Measurements from ENCODE around the gene ANXA2. TPM values are rescaled to one million over a fixed set of nuclear protein-coding genes. Genes with fewer than 3 reads are reported as not detected.

Gene ANXA2
- total and polyA plus RNA-seq, 2 donors (not counting 1 experiment from before 2014, with no cell fraction given): 116 to 133 TPM

DNA sequence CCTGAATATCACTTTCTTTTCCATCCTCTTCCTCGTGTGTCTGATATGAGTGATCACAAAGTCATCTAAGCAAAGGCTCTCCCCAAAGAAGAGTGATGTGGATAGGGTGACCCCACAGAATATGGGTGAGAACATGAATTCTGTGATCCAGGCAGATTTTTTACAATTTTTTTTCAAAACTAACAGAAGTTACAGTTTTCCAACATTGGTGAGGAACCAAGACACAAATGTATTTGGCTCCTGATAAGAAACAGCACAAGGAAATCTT is 27.0 kb downstream of the ANXA2 start:
- no peak for TF ChIP-seq EZH2 (IDR thresholded peaks at IDR 0.05; ENCODE audit: borderline replicate concordance, insufficient read depth, low read depth, low read length, poor library complexity, severe bottlenecking)
- TF ChIP-seq, protein P1, sequence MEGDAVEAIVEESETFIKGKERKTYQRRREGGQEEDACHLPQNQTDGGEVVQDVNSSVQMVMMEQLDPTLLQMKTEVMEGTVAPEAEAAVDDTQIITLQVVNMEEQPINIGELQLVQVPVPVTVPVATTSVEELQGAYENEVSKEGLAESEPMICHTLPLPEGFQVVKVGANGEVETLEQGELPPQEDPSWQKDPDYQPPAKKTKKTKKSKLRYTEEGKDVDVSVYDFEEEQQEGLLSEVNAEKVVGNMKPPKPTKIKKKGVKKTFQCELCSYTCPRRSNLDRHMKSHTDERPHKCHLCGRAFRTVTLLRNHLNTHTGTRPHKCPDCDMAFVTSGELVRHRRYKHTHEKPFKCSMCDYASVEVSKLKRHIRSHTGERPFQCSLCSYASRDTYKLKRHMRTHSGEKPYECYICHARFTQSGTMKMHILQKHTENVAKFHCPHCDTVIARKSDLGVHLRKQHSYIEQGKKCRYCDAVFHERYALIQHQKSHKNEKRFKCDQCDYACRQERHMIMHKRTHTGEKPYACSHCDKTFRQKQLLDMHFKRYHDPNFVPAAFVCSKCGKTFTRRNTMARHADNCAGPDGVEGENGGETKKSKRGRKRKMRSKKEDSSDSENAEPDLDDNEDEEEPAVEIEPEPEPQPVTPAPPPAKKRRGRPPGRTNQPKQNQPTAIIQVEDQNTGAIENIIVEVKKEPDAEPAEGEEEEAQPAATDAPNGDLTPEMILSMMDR (IDR thresholded peaks at IDR 0.05): no peak
- H3K4me3 Mint-ChIP-seq: no peak overlapping the region
- Histone ChIP-seq H3K27me3 (replicated peaks in 1 of 4; ENCODE audit: control extremely low read depth in 1 of 4, control insufficient read depth in 3 of 4, insufficient read depth in 4 of 4, low read length in 3 of 4) (no peaks in the 10 kb centered on the region), H3K27ac (ENCODE audit: low read length in 2 of 2) (no peak overlapping the region), H3K4me3 (ENCODE audit: control extremely low read depth in 1 of 5, extremely low read depth in 1 of 5, insufficient read depth in 1 of 5, low read depth in 2 of 5, low read length in 4 of 5) (no peak overlapping the region), H4K20me1 (ENCODE audit: control insufficient read depth, insufficient read depth, low read length, poor library complexity, severe bottlenecking) (peaks cover 5% of the 10 kb centered on the region), H2AFZ (ENCODE audit: insufficient read depth, low read depth, low read length, poor library complexity, severe bottlenecking) (no peak overlapping the region), H3K9me3 (ENCODE audit: control extremely low read depth in 1 of 3, control insufficient read depth in 2 of 3, insufficient read depth in 1 of 3, low read length in 2 of 3) (no peaks in the 10 kb centered on the region), H3K4me1 (ENCODE audit: control insufficient read depth in 2 of 2, insufficient read depth in 2 of 2, low read length in 2 of 2) (no peaks in the 10 kb centered on the region), H3K4me2 (replicated peaks; ENCODE audit: low read depth, low read length, poor library complexity, severe bottlenecking) (no peak overlapping the region), H3K36me3 (replicated peaks in 1 of 2; ENCODE audit: control extremely low read depth in 1 of 2, control insufficient read depth in 1 of 2, extremely low read depth in 1 of 2, insufficient read depth in 2 of 2, low read length in 1 of 2) (peaks cover 1 to 11% of the 10 kb centered on the region in 2 experiments), H3K79me2 (ENCODE audit: control insufficient read depth, insufficient read depth, low read length) (no peaks in the 10 kb centered on the region), H3K9ac (ENCODE audit: low read length) (no peak overlapping the region)
- no CpG with 5 or more reads among the region's 1 CpG for WGBS (ENCODE audit: insufficient coverage)
- ATAC-seq (ENCODE audit: low read depth): no peak
- CTCF ChIA-PET: no interaction called here
- H3K27ac Mint-ChIP-seq: no peak overlapping the region
- intact Hi-C loops (cut with micrococcal nuclease): no loop called here
- POLR2A ChIA-PET: no interaction called here
- H3K27me3 Mint-ChIP-seq: no peaks in the 10 kb centered on the region
- H3K9me3 Mint-ChIP-seq (ENCODE audit: insufficient read depth): no peaks in the 10 kb centered on the region
- no peak for DNase-seq
- no peaks in the 10 kb centered on the region for H3K4me1 Mint-ChIP-seq

DNA sequence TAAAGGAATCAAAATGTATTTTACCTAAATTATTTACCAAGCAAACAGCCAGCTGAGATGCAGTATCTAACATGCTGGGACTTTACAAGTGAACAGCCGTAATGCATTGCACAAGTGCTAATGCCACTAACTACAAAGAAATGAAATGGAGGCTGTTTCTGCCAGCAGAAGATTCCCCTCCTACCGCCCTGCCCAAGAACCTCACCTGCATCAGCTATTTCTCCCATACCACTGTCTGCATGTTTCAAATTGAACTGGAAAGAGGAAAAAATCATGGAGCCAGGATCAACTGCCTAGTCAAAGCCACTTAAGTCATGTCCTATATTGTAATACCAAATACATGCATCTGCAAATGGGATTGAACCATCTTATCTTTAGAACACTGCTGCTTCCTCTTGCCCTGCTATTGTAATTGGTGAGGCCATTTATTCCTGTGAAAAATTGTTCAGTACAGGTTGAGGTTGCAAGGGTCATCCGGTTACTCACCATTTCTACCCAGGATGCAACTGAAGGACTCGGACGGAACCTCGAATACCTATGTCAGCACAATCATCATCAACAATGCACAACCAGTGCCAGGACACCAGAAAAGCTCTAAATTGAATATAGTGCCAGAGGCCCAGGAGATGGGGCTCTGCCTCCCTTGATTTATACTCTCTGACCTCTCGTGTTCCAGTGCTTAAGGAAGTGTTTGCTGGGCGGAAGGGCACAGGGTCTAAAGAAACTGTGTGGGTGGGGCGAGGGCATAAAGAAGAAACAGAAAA is 27.5 kb downstream of the ANXA2 start:
- ChIA-PET CTCF (no interaction called here), POLR2A (no interaction called here)
- H4K20me1 ChIP-seq (ENCODE audit: control insufficient read depth, insufficient read depth, low read length, poor library complexity, severe bottlenecking): peaks cover 5% of the 10 kb centered on the region
- Mint-ChIP-seq H3K27me3 (no peaks in the 10 kb centered on the region), H3K4me3 (no peak overlapping the region), H3K4me1 (no peaks in the 10 kb centered on the region), H3K27ac (no peak overlapping the region), H3K9me3 (ENCODE audit: insufficient read depth) (no peaks in the 10 kb centered on the region)
- WGBS (ENCODE audit: insufficient coverage): 100% methylated on average over 1 of the region's 9 CpGs
- H3K27me3 ChIP-seq (replicated peaks in 1 of 4; ENCODE audit: control extremely low read depth in 1 of 4, control insufficient read depth in 3 of 4, insufficient read depth in 4 of 4, low read length in 3 of 4): no peaks in the 10 kb centered on the region
- TF ChIP-seq, protein P1 (IDR thresholded peaks at IDR 0.05): no peak
- no peak for TF ChIP-seq EZH2 (IDR thresholded peaks at IDR 0.05; ENCODE audit: borderline replicate concordance, insufficient read depth, low read depth, low read length, poor library complexity, severe bottlenecking)
- intact Hi-C loops (cut with micrococcal nuclease): no loop called here
- H2AFZ ChIP-seq (ENCODE audit: insufficient read depth, low read depth, low read length, poor library complexity, severe bottlenecking): no peak overlapping the region
- no peak overlapping the region for H3K4me3 ChIP-seq (ENCODE audit: control extremely low read depth in 1 of 5, extremely low read depth in 1 of 5, insufficient read depth in 1 of 5, low read depth in 2 of 5, low read length in 4 of 5)
- no peak overlapping the region for H3K27ac ChIP-seq (ENCODE audit: low read length in 2 of 2)
- H3K4me1 ChIP-seq (ENCODE audit: control insufficient read depth in 2 of 2, insufficient read depth in 2 of 2, low read length in 2 of 2): no peaks in the 10 kb centered on the region
- no peak overlapping the region for H3K4me2 ChIP-seq (replicated peaks; ENCODE audit: low read depth, low read length, poor library complexity, severe bottlenecking)
- DNase-seq (no peak), ATAC-seq (ENCODE audit: low read depth) (no peak)
- H3K36me3 ChIP-seq (replicated peaks in 1 of 2; ENCODE audit: control extremely low read depth in 1 of 2, control insufficient read depth in 1 of 2, extremely low read depth in 1 of 2, insufficient read depth in 2 of 2, low read length in 1 of 2): peaks cover under 1 to 6% of the 10 kb centered on the region in 2 experiments
- H3K79me2 ChIP-seq (ENCODE audit: control insufficient read depth, insufficient read depth, low read length): no peaks in the 10 kb centered on the region
- no peaks in the 10 kb centered on the region for H3K9me3 ChIP-seq (ENCODE audit: control extremely low read depth in 1 of 3, control insufficient read depth in 2 of 3, insufficient read depth in 1 of 3, low read length in 2 of 3)
- H3K9ac ChIP-seq (ENCODE audit: low read length): no peak overlapping the region
